ENCODE results near the gene SCARB2. TPM values are rescaled to one million over a fixed set of nuclear protein-coding genes. Genes with fewer than 3 reads are reported as not detected.
"Not testable (repeated sequence)": the region's sequence is repeated elsewhere in the genome, so short reads cannot be mapped to it uniquely, and the experiment has no call there.

The SCARB2 gene
- total and polyA plus RNA-seq, 2 donors: 34.7 to 46.6 TPM

- Histone ChIP-seq H3K4me1 (ENCODE audit: control insufficient read depth in 2 of 2, insufficient read depth in 2 of 2, low read length in 2 of 2) (peaks cover 0 to 14% of the 10 kb centered on the region in 2 donors), H3K36me3 (ENCODE audit: control insufficient read depth in 2 of 2, insufficient read depth in 2 of 2, low read length in 1 of 2) (no peaks in the 10 kb centered on the region), H3K4me3 (ENCODE audit: low read length in 2 of 2) (peak within 1 kb of the TSS; percentile 31 to 53), H3K9me3 (ENCODE audit: control insufficient read depth in 2 of 2, insufficient read depth in 1 of 2, low read length in 1 of 2) (no peaks in the 10 kb centered on the region), H3K27ac (ENCODE audit: low read depth in 1 of 2, low read length in 1 of 2) (no peak within 1 kb of the TSS), H3K27me3 (ENCODE audit: control insufficient read depth in 2 of 2, insufficient read depth in 1 of 2, low read length in 1 of 2) (peaks cover 2 to 25% of the 10 kb centered on the region in 2 donors)
- 12% methylated on average over 68 of the region's 68 CpGs for WGBS
- DNase-seq (ENCODE audit: low read depth in 6 of 9, low spot score in 9 of 9): peak in 6 of 9 donors; percentile 3 to 44 (median 16)
Measured at GRCh38 chr4:76251441-76252270, 38.0 kb upstream of the SCARB2 start, which contains the start of gene FAM47E. TSS of gene FAM47E (plus strand) at chr4:76251721. CDS start at chr4:76251747, 26 bp downstream.

- Histone ChIP-seq H3K9me3 (ENCODE audit: control insufficient read depth in 2 of 2, insufficient read depth in 1 of 2, low read length in 1 of 2) (no peaks in the 10 kb centered on the region), H3K4me3 (ENCODE audit: low read length in 2 of 2) (peak overlapping the region in 1 of 2 donors; percentile 53), H3K4me1 (ENCODE audit: control insufficient read depth in 2 of 2, insufficient read depth in 2 of 2, low read length in 2 of 2) (peaks cover 0 to 11% of the 10 kb centered on the region in 2 donors), H3K27ac (ENCODE audit: low read depth in 1 of 2, low read length in 1 of 2) (no peak overlapping the region), H3K36me3 (ENCODE audit: control insufficient read depth in 2 of 2, insufficient read depth in 2 of 2, low read length in 1 of 2) (no peaks in the 10 kb centered on the region), H3K27me3 (ENCODE audit: control insufficient read depth in 2 of 2, insufficient read depth in 1 of 2, low read length in 1 of 2) (peaks cover 2 to 25% of the 10 kb centered on the region in 2 donors)
- 24% methylated on average over 6 of the region's 6 CpGs for WGBS
- DNase-seq (ENCODE audit: low read depth in 6 of 9, low spot score in 9 of 9): no peak
Measured at GRCh38 chr4:76250962-76251361, 37.3 kb upstream of the SCARB2 start.

GRCh38 chr4:76246852-76247251, 33.2 kb upstream of the SCARB2 start:
- DNase-seq (ENCODE audit: low read depth in 6 of 9, low spot score in 9 of 9): no peak

GRCh38 chr4:76246025-76246424, 32.4 kb upstream of the SCARB2 start:
- WGBS: 83% methylated on average over 1 of the region's 1 CpG

More at GRCh38 chr4:76246852-76247251, 33.2 kb upstream of the SCARB2 start:
- Histone ChIP-seq H3K4me3 (ENCODE audit: low read length in 2 of 2) (no peak overlapping the region), H3K4me1 (ENCODE audit: control insufficient read depth in 2 of 2, insufficient read depth in 2 of 2, low read length in 2 of 2) (peaks cover 0 to 8% of the 10 kb centered on the region in 2 donors), H3K27me3 (ENCODE audit: control insufficient read depth in 2 of 2, insufficient read depth in 1 of 2, low read length in 1 of 2) (peaks cover 2 to 20% of the 10 kb centered on the region in 2 donors), H3K27ac (ENCODE audit: low read depth in 1 of 2, low read length in 1 of 2) (no peak overlapping the region), H3K9me3 (ENCODE audit: control insufficient read depth in 2 of 2, insufficient read depth in 1 of 2, low read length in 1 of 2) (no peaks in the 10 kb centered on the region), H3K36me3 (ENCODE audit: control insufficient read depth in 2 of 2, insufficient read depth in 2 of 2, low read length in 1 of 2) (no peaks in the 10 kb centered on the region)

GRCh38 chr4:76243877-76244276, 30.3 kb upstream of the SCARB2 start:
- not testable (repeated sequence) for H3K27me3 ChIP-seq (ENCODE audit: control insufficient read depth in 2 of 2, insufficient read depth in 1 of 2, low read length in 1 of 2); H3K4me1 ChIP-seq (ENCODE audit: control insufficient read depth in 2 of 2, insufficient read depth in 2 of 2, low read length in 2 of 2); H3K27ac ChIP-seq (ENCODE audit: low read depth in 1 of 2, low read length in 1 of 2); H3K9me3 ChIP-seq (ENCODE audit: control insufficient read depth in 2 of 2, insufficient read depth in 1 of 2, low read length in 1 of 2); H3K36me3 ChIP-seq (ENCODE audit: control insufficient read depth in 2 of 2, insufficient read depth in 2 of 2, low read length in 1 of 2); DNase-seq (ENCODE audit: low read depth in 6 of 9, low spot score in 9 of 9); H3K4me3 ChIP-seq (ENCODE audit: low read length in 2 of 2)
- over 99% methylated on average over 2 of the region's 2 CpGs for WGBS

More at GRCh38 chr4:76246025-76246424, 32.4 kb upstream of the SCARB2 start:
- H3K36me3 ChIP-seq (ENCODE audit: control insufficient read depth in 2 of 2, insufficient read depth in 2 of 2, low read length in 1 of 2): no peaks in the 10 kb centered on the region
- DNase-seq (ENCODE audit: low read depth in 6 of 9, low spot score in 9 of 9): no peak
- H3K27ac ChIP-seq (ENCODE audit: low read depth in 1 of 2, low read length in 1 of 2): no peak overlapping the region
- H3K4me3 ChIP-seq (ENCODE audit: low read length in 2 of 2): no peak overlapping the region
- peaks cover 0 to 2% of the 10 kb centered on the region in 2 donors for H3K4me1 ChIP-seq (ENCODE audit: control insufficient read depth in 2 of 2, insufficient read depth in 2 of 2, low read length in 2 of 2)
- no peaks in the 10 kb centered on the region for H3K9me3 ChIP-seq (ENCODE audit: control insufficient read depth in 2 of 2, insufficient read depth in 1 of 2, low read length in 1 of 2)
- peaks cover 0 to 12% of the 10 kb centered on the region in 2 donors for H3K27me3 ChIP-seq (ENCODE audit: control insufficient read depth in 2 of 2, insufficient read depth in 1 of 2, low read length in 1 of 2)

- no peak for DNase-seq (ENCODE audit: low read depth in 6 of 9, low spot score in 9 of 9)
- WGBS: 97% methylated on average over 2 of the region's 2 CpGs
- no peak overlapping the region for H3K27ac ChIP-seq (ENCODE audit: low read depth in 1 of 2, low read length in 1 of 2)
- H3K27me3 ChIP-seq (ENCODE audit: control insufficient read depth in 2 of 2, insufficient read depth in 1 of 2, low read length in 1 of 2): no peaks in the 10 kb centered on the region
- no peaks in the 10 kb centered on the region for H3K9me3 ChIP-seq (ENCODE audit: control insufficient read depth in 2 of 2, insufficient read depth in 1 of 2, low read length in 1 of 2)
- no peaks in the 10 kb centered on the region for H3K36me3 ChIP-seq (ENCODE audit: control insufficient read depth in 2 of 2, insufficient read depth in 2 of 2, low read length in 1 of 2)
- H3K4me3 ChIP-seq (ENCODE audit: low read length in 2 of 2): no peak overlapping the region
- no peaks in the 10 kb centered on the region for H3K4me1 ChIP-seq (ENCODE audit: control insufficient read depth in 2 of 2, insufficient read depth in 2 of 2, low read length in 2 of 2)
Measured at GRCh38 chr4:76240236-76240635, 26.6 kb upstream of the SCARB2 start.

- Histone ChIP-seq H3K36me3 (ENCODE audit: control insufficient read depth in 2 of 2, insufficient read depth in 2 of 2, low read length in 1 of 2) (no peaks in the 10 kb centered on the region), H3K27ac (ENCODE audit: low read depth in 1 of 2, low read length in 1 of 2) (no peak overlapping the region), H3K4me1 (ENCODE audit: control insufficient read depth in 2 of 2, insufficient read depth in 2 of 2, low read length in 2 of 2) (no peaks in the 10 kb centered on the region), H3K4me3 (ENCODE audit: low read length in 2 of 2) (no peak overlapping the region), H3K27me3 (ENCODE audit: control insufficient read depth in 2 of 2, insufficient read depth in 1 of 2, low read length in 1 of 2) (no peaks in the 10 kb centered on the region), H3K9me3 (ENCODE audit: control insufficient read depth in 2 of 2, insufficient read depth in 1 of 2, low read length in 1 of 2) (peaks cover 0 to 1% of the 10 kb centered on the region in 2 donors)
- no peak for DNase-seq (ENCODE audit: low read depth in 6 of 9, low spot score in 9 of 9)
Measured at GRCh38 chr4:76238701-76239100, 25.1 kb upstream of the SCARB2 start.

GRCh38 chr4:76238236-76238635, 24.6 kb upstream of the SCARB2 start:
- H3K27me3 ChIP-seq (ENCODE audit: control insufficient read depth in 2 of 2, insufficient read depth in 1 of 2, low read length in 1 of 2): no peaks in the 10 kb centered on the region
- no peaks in the 10 kb centered on the region for H3K36me3 ChIP-seq (ENCODE audit: control insufficient read depth in 2 of 2, insufficient read depth in 2 of 2, low read length in 1 of 2)
- no peak for DNase-seq (ENCODE audit: low read depth in 6 of 9, low spot score in 9 of 9)
- no peaks in the 10 kb centered on the region for H3K4me1 ChIP-seq (ENCODE audit: control insufficient read depth in 2 of 2, insufficient read depth in 2 of 2, low read length in 2 of 2)
- no peak overlapping the region for H3K27ac ChIP-seq (ENCODE audit: low read depth in 1 of 2, low read length in 1 of 2)
- no peak overlapping the region for H3K4me3 ChIP-seq (ENCODE audit: low read length in 2 of 2)
- WGBS: 97% methylated on average over 4 of the region's 4 CpGs
- peaks cover 0 to 1% of the 10 kb centered on the region in 2 donors for H3K9me3 ChIP-seq (ENCODE audit: control insufficient read depth in 2 of 2, insufficient read depth in 1 of 2, low read length in 1 of 2)

GRCh38 chr4:76235915-76236314, 22.3 kb upstream of the SCARB2 start:
- WGBS: 93% methylated on average over 1 of the region's 1 CpG
- no peak overlapping the region for H3K27ac ChIP-seq (ENCODE audit: low read depth in 1 of 2, low read length in 1 of 2)

More at GRCh38 chr4:76235915-76236314, 22.3 kb upstream of the SCARB2 start:
- Histone ChIP-seq H3K36me3 (ENCODE audit: control insufficient read depth in 2 of 2, insufficient read depth in 2 of 2, low read length in 1 of 2) (no peaks in the 10 kb centered on the region), H3K4me3 (ENCODE audit: low read length in 2 of 2) (no peak overlapping the region), H3K9me3 (ENCODE audit: control insufficient read depth in 2 of 2, insufficient read depth in 1 of 2, low read length in 1 of 2) (peaks cover 0 to 1% of the 10 kb centered on the region in 2 donors), H3K4me1 (ENCODE audit: control insufficient read depth in 2 of 2, insufficient read depth in 2 of 2, low read length in 2 of 2) (no peaks in the 10 kb centered on the region), H3K27me3 (ENCODE audit: control insufficient read depth in 2 of 2, insufficient read depth in 1 of 2, low read length in 1 of 2) (no peaks in the 10 kb centered on the region)
- DNase-seq (ENCODE audit: low read depth in 6 of 9, low spot score in 9 of 9): no peak

All from thymus (tissue), 11 donors.